ENCODE results near the gene PPP1R7. TPM values are rescaled to one million over a fixed set of nuclear protein-coding genes. Genes with fewer than 3 reads are reported as not detected.

PPP1R7 gene
- total RNA-seq, 2 donors from 2014 or later = 48.5 to 52.7 TPM

DNA sequence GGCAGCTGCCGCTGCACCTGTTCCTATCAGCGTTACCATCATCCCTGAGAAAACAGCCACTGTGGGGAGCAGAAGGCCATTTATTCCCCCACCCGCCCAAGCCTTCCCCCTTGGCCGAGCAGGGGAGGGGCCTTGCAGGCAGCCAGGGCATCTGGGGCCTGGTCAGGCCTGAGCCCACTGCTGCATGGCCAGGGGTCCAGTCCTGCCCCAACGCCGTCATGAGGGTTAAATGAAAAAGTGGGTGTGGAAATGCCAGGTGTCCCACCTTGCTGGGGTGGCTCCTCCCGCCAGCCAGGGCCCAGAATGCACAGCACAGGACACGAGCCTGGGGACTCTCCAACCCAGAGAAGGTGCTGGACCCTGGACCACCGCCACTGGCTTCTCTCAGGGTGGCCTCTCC, 52.4 kb downstream of the PPP1R7 start:
- DNase-seq = no peak

GRCh38 chr2:241203218-241204009, 53.1 kb downstream of the PPP1R7 start:
- H3K27me3 Mint-ChIP-seq (ENCODE audit: insufficient read depth) = no peaks in the 10 kb centered on the region
- Histone ChIP-seq H3K27me3 (ENCODE audit: control insufficient read depth, insufficient read depth, low read length, poor library complexity, severe bottlenecking) (no peaks in the 10 kb centered on the region), H3K9ac (ENCODE audit: extremely low read depth, low read length, poor library complexity, severe bottlenecking) (no peak overlapping the region), H3K36me3 (ENCODE audit: control insufficient read depth, insufficient read depth, low read length) (no peaks in the 10 kb centered on the region), H3K9me3 (ENCODE audit: control insufficient read depth, low read length) (no peaks in the 10 kb centered on the region), H3K4me3 (ENCODE audit: low read length) (no peak overlapping the region), H3K4me1 (ENCODE audit: control insufficient read depth, insufficient read depth, low read length) (no peaks in the 10 kb centered on the region), H3K27ac (ENCODE audit: low read depth, low read length) (no peak overlapping the region)
- H3K4me3 Mint-ChIP-seq = no peak overlapping the region
- WGBS, 2 experiments (ENCODE audit: insufficient coverage in 1 of 2, insufficient read length in 1 of 2) = 94 to 96% methylated on average over 12 to 27 of the region's 27 CpGs
- TF ChIP-seq, protein P1, sequence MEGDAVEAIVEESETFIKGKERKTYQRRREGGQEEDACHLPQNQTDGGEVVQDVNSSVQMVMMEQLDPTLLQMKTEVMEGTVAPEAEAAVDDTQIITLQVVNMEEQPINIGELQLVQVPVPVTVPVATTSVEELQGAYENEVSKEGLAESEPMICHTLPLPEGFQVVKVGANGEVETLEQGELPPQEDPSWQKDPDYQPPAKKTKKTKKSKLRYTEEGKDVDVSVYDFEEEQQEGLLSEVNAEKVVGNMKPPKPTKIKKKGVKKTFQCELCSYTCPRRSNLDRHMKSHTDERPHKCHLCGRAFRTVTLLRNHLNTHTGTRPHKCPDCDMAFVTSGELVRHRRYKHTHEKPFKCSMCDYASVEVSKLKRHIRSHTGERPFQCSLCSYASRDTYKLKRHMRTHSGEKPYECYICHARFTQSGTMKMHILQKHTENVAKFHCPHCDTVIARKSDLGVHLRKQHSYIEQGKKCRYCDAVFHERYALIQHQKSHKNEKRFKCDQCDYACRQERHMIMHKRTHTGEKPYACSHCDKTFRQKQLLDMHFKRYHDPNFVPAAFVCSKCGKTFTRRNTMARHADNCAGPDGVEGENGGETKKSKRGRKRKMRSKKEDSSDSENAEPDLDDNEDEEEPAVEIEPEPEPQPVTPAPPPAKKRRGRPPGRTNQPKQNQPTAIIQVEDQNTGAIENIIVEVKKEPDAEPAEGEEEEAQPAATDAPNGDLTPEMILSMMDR (conservative IDR thresholded peaks at IDR 0.05) = no peak
- no peak overlapping the region for H3K27ac Mint-ChIP-seq
- DNase-seq = no peak
- H3K4me1 Mint-ChIP-seq = no peaks in the 10 kb centered on the region
- no peaks in the 10 kb centered on the region for H3K9me3 Mint-ChIP-seq
- no peaks in the 10 kb centered on the region for H3K36me3 Mint-ChIP-seq (ENCODE audit: low read depth)

More for the DNA sequence above, 52.4 kb downstream of the PPP1R7 start:
- Histone ChIP-seq H3K9me3 (ENCODE audit: control insufficient read depth, low read length) (no peaks in the 10 kb centered on the region), H3K9ac (ENCODE audit: extremely low read depth, low read length, poor library complexity, severe bottlenecking) (no peak overlapping the region), H3K27ac (ENCODE audit: low read depth, low read length) (no peak overlapping the region), H3K4me3 (ENCODE audit: low read length) (no peak overlapping the region), H3K36me3 (ENCODE audit: control insufficient read depth, insufficient read depth, low read length) (no peaks in the 10 kb centered on the region), H3K27me3 (ENCODE audit: control insufficient read depth, insufficient read depth, low read length, poor library complexity, severe bottlenecking) (no peaks in the 10 kb centered on the region), H3K4me1 (ENCODE audit: control insufficient read depth, insufficient read depth, low read length) (no peaks in the 10 kb centered on the region)
- H3K27me3 Mint-ChIP-seq (ENCODE audit: insufficient read depth) = no peaks in the 10 kb centered on the region
- 90 to 93% methylated on average over 3 to 9 of the region's 9 CpGs for WGBS, 2 experiments (ENCODE audit: insufficient coverage in 1 of 2, insufficient read length in 1 of 2)
- no peak overlapping the region for H3K27ac Mint-ChIP-seq
- TF ChIP-seq, protein P1 (conservative IDR thresholded peaks at IDR 0.05) = no peak
- H3K4me1 Mint-ChIP-seq = no peaks in the 10 kb centered on the region
- H3K4me3 Mint-ChIP-seq = no peak overlapping the region
- no peaks in the 10 kb centered on the region for H3K9me3 Mint-ChIP-seq
- no peaks in the 10 kb centered on the region for H3K36me3 Mint-ChIP-seq (ENCODE audit: low read depth)

DNA sequence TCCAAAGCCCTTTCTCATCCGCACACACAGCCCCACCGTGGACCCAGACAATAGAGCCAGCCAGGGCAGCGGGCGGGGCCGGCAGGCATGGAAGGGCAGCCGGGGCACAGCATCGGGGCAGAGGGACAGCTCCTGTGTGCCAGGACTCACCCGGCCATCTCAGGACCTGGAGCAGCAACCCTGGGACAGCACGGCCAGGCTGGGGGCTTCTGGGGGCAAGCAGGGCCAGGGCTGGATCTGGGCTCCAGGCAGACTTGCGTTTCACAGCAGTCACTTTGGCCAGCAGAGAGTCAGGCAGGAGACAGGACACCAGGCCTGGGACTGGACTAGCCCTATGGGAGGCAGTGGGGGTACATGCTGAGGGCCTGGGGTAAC, 53.7 kb downstream of the PPP1R7 start:
- H3K27ac ChIP-seq (ENCODE audit: low read depth, low read length) = no peak overlapping the region
- no peak overlapping the region for H3K27ac Mint-ChIP-seq
- H3K27me3 Mint-ChIP-seq (ENCODE audit: insufficient read depth) = no peaks in the 10 kb centered on the region
- H3K4me1 ChIP-seq (ENCODE audit: control insufficient read depth, insufficient read depth, low read length) = no peaks in the 10 kb centered on the region
- 85 to 89% methylated on average over 5 to 10 of the region's 10 CpGs for WGBS, 2 experiments (ENCODE audit: insufficient coverage in 1 of 2, insufficient read length in 1 of 2)
- DNase-seq = no peak
- H3K4me1 Mint-ChIP-seq = no peaks in the 10 kb centered on the region
- no peaks in the 10 kb centered on the region for H3K36me3 ChIP-seq (ENCODE audit: control insufficient read depth, insufficient read depth, low read length)
- H3K4me3 Mint-ChIP-seq = no peak overlapping the region
- TF ChIP-seq, protein P1 (conservative IDR thresholded peaks at IDR 0.05) = no peak
- no peaks in the 10 kb centered on the region for H3K9me3 ChIP-seq (ENCODE audit: control insufficient read depth, low read length)
- no peak overlapping the region for H3K4me3 ChIP-seq (ENCODE audit: low read length)
- no peak overlapping the region for H3K9ac ChIP-seq (ENCODE audit: extremely low read depth, low read length, poor library complexity, severe bottlenecking)
- no peaks in the 10 kb centered on the region for H3K9me3 Mint-ChIP-seq
- H3K36me3 Mint-ChIP-seq (ENCODE audit: low read depth) = no peaks in the 10 kb centered on the region
- H3K27me3 ChIP-seq (ENCODE audit: control insufficient read depth, insufficient read depth, low read length, poor library complexity, severe bottlenecking) = no peaks in the 10 kb centered on the region

Measured in endodermal cell (in vitro differentiated cells).